GM10847 (cell line): ENCODE data around the gene EPHB6.

Experiments used
- POLR2A ChIP-seq: IDR thresholded peaks from 2 replicates; pipeline ENCODE4 v1.6.1; 2011; ENCODE audit not compliant: insufficient read length; ENCODE audit errors: extremely low read depth

Gene EPHB6

GRCh38 chr7:142815134-142815533 lies 39.7 kb upstream of the EPHB6 start:
- TF ChIP-seq POLR2A = no peak

GRCh38 chr7:142817506-142817905 lies 37.4 kb upstream of the EPHB6 start:
- TF ChIP-seq POLR2A = no peak

GRCh38 chr7:142819530-142819929 lies 35.3 kb upstream of the EPHB6 start:
- no peak for TF ChIP-seq POLR2A

- TF ChIP-seq POLR2A = no peak
Measured at GRCh38 chr7:142822714-142823113, 32.2 kb upstream of the EPHB6 start.

- no peak for TF ChIP-seq POLR2A
Measured at GRCh38 chr7:142827951-142828500, 26.9 kb upstream of the EPHB6 start.

- no peak for TF ChIP-seq POLR2A
Measured at GRCh38 chr7:142832417-142832816, 22.5 kb upstream of the EPHB6 start.

GRCh38 chr7:142833174-142834048 lies 21.5 kb upstream of the EPHB6 start:
- no peak for TF ChIP-seq POLR2A

GRCh38 chr7:142835487-142835886 lies 19.4 kb upstream of the EPHB6 start:
- no peak for TF ChIP-seq POLR2A

GRCh38 chr7:142836426-142836825 lies 18.4 kb upstream of the EPHB6 start:
- TF ChIP-seq POLR2A = no peak

- no peak for TF ChIP-seq POLR2A
Measured at GRCh38 chr7:142838461-142839213, 16.2 kb upstream of the EPHB6 start.

- TF ChIP-seq POLR2A = no peak
Measured at GRCh38 chr7:142842251-142842766, 12.6 kb upstream of the EPHB6 start.

- TF ChIP-seq POLR2A = no peak
Measured at GRCh38 chr7:142847353-142847752, 7.5 kb upstream of the EPHB6 start.

- no peak for TF ChIP-seq POLR2A
Measured at GRCh38 chr7:142851269-142851668, 3.6 kb upstream of the EPHB6 start.

- no peak for TF ChIP-seq POLR2A
Measured at GRCh38 chr7:142851919-142852318, 3.0 kb upstream of the EPHB6 start.

- no peak for TF ChIP-seq POLR2A
Measured at GRCh38 chr7:142853739-142854371, 1.0 kb upstream of the EPHB6 start.
